LNCAP (cell line): Measurements from ENCODE around the gene PGBD4.

Experiments
- TF ChIP-seq, protein P1 (sequence below): fragments of 450-650 bp; IDR thresholded peaks from 2 replicates; pipeline ENCODE4 v1.5.1; 2017; ENCODE audit warnings: mild to moderate bottlenecking

The PGBD4 gene

DNA sequence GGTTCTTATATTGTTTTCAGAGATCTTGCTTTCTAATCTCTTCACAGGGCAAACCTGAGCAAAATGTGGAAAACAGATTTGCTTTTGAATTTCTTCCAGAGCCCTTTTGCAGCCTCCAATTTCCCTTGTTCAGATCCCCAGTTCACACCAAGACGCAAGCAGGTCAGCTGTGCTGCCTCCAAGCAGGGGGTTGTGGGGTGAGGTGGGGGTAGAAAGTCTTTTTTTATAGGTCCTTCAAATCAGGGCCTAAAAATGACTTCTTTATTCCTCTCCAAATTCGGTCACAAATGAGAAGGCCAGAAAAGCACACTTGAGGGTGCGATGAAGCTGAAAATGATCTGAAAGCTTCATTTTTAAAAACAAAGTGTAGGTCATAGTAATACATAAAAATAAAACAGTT lies 36.6 kb upstream of the PGBD4 start:
- TF ChIP-seq, protein P1, sequence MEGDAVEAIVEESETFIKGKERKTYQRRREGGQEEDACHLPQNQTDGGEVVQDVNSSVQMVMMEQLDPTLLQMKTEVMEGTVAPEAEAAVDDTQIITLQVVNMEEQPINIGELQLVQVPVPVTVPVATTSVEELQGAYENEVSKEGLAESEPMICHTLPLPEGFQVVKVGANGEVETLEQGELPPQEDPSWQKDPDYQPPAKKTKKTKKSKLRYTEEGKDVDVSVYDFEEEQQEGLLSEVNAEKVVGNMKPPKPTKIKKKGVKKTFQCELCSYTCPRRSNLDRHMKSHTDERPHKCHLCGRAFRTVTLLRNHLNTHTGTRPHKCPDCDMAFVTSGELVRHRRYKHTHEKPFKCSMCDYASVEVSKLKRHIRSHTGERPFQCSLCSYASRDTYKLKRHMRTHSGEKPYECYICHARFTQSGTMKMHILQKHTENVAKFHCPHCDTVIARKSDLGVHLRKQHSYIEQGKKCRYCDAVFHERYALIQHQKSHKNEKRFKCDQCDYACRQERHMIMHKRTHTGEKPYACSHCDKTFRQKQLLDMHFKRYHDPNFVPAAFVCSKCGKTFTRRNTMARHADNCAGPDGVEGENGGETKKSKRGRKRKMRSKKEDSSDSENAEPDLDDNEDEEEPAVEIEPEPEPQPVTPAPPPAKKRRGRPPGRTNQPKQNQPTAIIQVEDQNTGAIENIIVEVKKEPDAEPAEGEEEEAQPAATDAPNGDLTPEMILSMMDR = no peak

DNA sequence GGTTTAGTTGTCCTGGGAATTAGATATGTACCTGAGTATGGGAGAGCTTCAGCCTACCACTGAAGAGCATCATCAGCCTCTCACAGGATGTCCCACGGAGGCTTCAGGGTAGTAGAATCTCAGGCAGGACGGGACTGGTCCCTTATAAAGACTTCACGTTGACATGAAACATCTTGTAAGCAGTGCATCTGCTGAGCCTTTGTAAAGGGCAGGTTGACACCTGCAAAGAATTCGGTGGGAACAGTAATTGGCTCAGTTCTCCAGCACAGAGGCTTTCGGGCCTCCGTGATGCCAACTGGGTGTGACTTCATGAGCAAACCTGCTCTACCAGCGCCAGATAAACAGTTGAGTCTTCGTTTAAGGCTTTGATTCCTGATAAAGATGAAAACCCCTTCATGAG lies 35.9 kb upstream of the PGBD4 start:
- TF ChIP-seq, protein P1 = no peak

DNA sequence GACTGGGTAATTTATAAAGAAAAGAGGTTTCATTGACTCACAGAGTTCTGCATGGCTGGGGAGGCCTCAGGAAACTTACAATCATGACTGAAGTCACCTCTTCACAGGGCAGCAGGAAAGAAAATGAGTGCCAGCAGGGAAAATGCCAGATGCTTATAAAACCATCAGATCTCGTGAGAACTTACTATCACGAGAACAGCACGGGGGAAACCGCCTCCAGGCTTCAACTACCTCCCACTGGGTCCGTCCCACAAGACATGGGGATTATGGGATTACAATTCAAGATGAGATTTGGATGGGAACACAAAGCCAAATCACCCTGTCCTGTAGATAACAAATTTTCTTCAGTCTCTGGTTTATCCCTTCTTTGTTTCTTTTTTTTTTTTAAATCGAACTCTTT lies 31.9 kb upstream of the PGBD4 start:
- TF ChIP-seq, protein P1 = no peak

DNA sequence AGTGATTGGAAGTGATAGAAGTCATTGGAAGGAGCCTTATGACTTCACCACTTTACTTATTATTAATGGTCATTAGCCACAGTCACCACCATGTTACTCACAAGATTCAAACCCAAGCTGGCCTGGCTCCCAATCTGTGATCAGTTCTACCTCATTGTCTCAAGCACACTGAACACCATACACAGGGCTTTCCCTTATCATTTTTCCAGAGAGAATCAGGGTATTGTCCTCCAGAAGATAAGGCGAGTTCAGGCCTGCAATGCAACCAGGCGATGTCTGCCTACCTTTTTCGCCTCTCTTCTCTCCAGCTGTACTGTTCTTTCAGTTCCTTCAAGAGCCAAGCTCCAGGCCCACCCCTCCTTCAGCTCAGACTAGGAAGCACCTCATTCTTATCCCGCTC lies 25.1 kb upstream of the PGBD4 start:
- TF ChIP-seq, protein P1 = no peak

DNA sequence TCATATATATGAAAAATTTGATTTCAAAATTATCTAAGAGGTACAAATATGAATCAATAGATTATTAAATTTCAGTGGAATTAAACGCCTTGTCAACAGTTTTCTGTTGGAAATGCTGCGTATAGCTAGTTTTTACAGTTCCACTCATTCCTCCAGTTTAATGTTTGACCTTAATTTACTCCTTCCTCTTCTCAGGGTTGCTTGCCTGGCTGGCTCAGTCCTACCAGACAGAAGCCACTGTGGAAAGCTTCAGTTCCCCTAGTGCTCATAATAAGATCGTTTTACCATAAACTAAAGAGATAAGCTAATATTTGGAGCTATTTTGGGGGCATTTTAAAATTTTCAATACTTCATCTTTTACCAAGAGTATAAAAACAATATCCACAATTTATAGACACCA lies 23.0 kb upstream of the PGBD4 start:
- TF ChIP-seq, protein P1 = no peak

DNA sequence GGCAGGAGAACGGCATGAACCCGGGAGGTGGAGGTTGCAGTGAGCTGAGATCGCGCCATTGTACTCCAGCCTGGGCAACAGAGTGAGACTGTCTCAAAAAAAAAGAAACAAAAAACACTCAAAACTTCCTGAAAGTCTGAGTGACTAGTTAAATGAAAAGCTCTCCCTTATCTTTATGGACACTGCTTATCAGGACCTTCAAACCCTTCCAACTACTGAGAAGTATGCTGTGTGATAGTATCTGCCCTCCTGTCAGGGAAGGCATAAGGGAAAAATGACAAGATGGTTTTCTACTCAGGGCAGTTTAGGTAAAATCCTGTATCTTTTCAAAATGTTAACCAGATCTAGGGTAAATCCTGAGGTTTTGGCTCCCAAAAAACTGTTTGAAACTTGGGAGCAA lies 22.0 kb upstream of the PGBD4 start:
- TF ChIP-seq, protein P1 = no peak

DNA sequence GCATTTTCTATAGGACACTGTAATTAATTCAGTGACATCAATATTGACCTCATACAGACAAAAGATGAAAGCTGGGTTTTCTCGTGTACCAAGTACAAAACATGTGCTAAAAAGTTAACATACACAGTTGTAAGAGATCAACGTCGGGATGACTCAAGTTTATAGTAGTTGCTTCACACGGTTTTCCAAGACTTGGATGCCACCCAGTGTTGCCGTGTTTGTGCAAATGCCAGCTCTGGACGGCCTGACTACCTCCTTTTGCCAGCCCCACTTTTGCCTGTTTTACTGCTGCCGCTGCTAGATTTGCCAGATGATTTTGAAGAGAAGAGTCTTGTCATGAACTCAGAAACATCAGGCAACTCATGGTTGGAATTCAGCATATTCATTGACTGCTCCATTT lies 17.8 kb upstream of the PGBD4 start:
- TF ChIP-seq, protein P1 = no peak

DNA sequence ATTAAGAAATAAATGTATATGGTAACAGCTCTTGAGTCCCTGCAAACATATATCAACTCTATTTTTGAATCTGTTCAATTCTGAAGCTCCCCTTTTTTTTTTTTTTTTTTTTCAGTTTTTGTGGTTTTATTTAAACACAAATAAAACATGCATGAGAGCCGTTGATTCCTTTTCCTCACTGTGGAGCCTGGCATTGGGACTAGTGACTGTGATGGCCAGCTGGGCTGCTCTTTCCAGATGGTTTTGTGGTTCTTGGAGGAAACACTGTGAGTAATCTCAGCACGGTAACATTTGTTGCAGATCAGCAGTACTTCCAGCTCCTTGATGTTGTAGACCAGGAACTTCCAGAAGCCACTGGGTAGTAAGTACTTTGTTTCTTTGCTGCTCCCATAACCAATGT lies 16.1 kb upstream of the PGBD4 start:
- TF ChIP-seq, protein P1 = no peak
